ENCODE data around the gene TRPC4. TPM values are rescaled to one million over a fixed set of nuclear protein-coding genes. Genes with fewer than 3 reads are reported as not detected.

The TRPC4 gene
- total and polyA plus RNA-seq, 2 donors (not counting 3 experiments of a cell fraction or from before 2014, with no cell fraction given), result 0.04 to 0.64 TPM

DNA sequence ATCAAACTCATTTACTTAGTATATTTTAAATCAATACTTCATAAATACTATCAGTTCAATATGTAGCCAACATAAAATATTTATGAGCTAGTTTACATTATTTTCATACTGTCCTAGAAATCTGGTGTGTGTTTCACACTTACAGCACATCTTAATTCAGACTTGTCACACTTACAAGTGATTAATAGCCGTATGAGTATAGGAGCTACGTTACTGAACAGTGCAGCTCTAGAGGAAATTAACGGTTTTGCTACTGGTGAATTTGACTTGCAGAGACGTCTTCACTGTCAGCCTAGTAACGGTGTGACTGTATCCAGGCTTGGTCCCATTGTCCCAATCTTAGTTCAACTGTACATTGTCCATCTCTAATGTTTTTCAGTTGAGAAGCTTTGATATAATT is 237.3 kb downstream of the TRPC4 start:
- Histone ChIP-seq H3K79me2 (ENCODE audit: control insufficient read depth, insufficient read depth, low read length) (no peaks in the 10 kb centered on the region), H3K27ac (ENCODE audit: insufficient read depth, low read depth, low read length) (no peak overlapping the region), H3K9me3 (replicated peaks; ENCODE audit: control insufficient read depth, insufficient read depth, low read length) (no peaks in the 10 kb centered on the region), H3K4me2 (ENCODE audit: insufficient read depth, low read length) (no peak overlapping the region), H4K20me1 (replicated peaks; ENCODE audit: control insufficient read depth, extremely low read depth, insufficient read depth, low read length) (no peaks in the 10 kb centered on the region), H3K9me1 (replicated peaks; ENCODE audit: control insufficient read depth, extremely low read depth, insufficient read depth, low read length) (no peaks in the 10 kb centered on the region), H3K9ac (replicated peaks; ENCODE audit: extremely low read depth, insufficient read depth, low read length) (no peak overlapping the region), H3K4me1 (ENCODE audit: control insufficient read depth, extremely low read depth, insufficient read depth, low read length) (no peaks in the 10 kb centered on the region), H2AFZ (ENCODE audit: low read depth, low read length) (no peak overlapping the region), H3K36me3 (ENCODE audit: control insufficient read depth in 2 of 2, extremely low read depth in 1 of 2, insufficient read depth in 2 of 2, low read length in 2 of 2) (no peaks in the 10 kb centered on the region), H3K27me3 (ENCODE audit: control insufficient read depth in 2 of 2, insufficient read depth in 2 of 2, low read length in 2 of 2) (no peaks in the 10 kb centered on the region), H3K4me3 (replicated peaks in 1 of 3; ENCODE audit: insufficient read depth in 1 of 3, low read depth in 1 of 3, low read length in 3 of 3) (no peak overlapping the region)
- no TSS peak for BruUV-seq (replicated peaks)
- dilution Hi-C loops (cut with MboI; ENCODE audit: extremely low pct_ligation_motif_present, low sequenced_read_pairs) (no loop called here), intact Hi-C loops (cut with micrococcal nuclease) (no loop called here)
- CTCF ChIA-PET, result interaction anchor here (0.9 to 2.3 kb wide), 4 partner anchors 8 to 559 kb away, joined by 3 to 12 read pairs (median 6); no protein-coding TSS in a partner anchor
- POLR2A ChIA-PET, result no interaction called here
- FAIRE-seq (no peak), DNase-seq (ENCODE audit: low read depth, low spot score) (no peak)
- no peak for TF ChIP-seq JUN (IDR thresholded peaks at IDR 0.05; ENCODE audit: borderline replicate concordance, insufficient read depth, insufficient read length, low read depth)
- TF ChIP-seq MYC (IDR thresholded peaks at IDR 0.05; ENCODE audit: low read depth, low read length), result no peak
- no peak for TF ChIP-seq FOS (IDR thresholded peaks at IDR 0.05; ENCODE audit: borderline replicate concordance, insufficient read depth, low read length)

- POLR2A ChIA-PET, result no interaction called here
- FAIRE-seq, result no peak
Measured at GRCh38 chr13:37627428-37627827, 242.1 kb downstream of the TRPC4 start.

More at GRCh38 chr13:37627428-37627827, 242.1 kb downstream of the TRPC4 start:
- Histone ChIP-seq H3K9me3 (replicated peaks; ENCODE audit: control insufficient read depth, insufficient read depth, low read length) (no peaks in the 10 kb centered on the region), H3K9ac (replicated peaks; ENCODE audit: extremely low read depth, insufficient read depth, low read length) (no peak overlapping the region), H3K27me3 (ENCODE audit: control insufficient read depth in 2 of 2, insufficient read depth in 2 of 2, low read length in 2 of 2) (no peaks in the 10 kb centered on the region), H3K4me3 (replicated peaks in 1 of 3; ENCODE audit: insufficient read depth in 1 of 3, low read depth in 1 of 3, low read length in 3 of 3) (no peak overlapping the region), H3K4me1 (ENCODE audit: control insufficient read depth, extremely low read depth, insufficient read depth, low read length) (no peaks in the 10 kb centered on the region), H3K27ac (ENCODE audit: insufficient read depth, low read depth, low read length) (no peak overlapping the region), H3K9me1 (replicated peaks; ENCODE audit: control insufficient read depth, extremely low read depth, insufficient read depth, low read length) (no peaks in the 10 kb centered on the region), H3K36me3 (ENCODE audit: control insufficient read depth in 2 of 2, extremely low read depth in 1 of 2, insufficient read depth in 2 of 2, low read length in 2 of 2) (no peaks in the 10 kb centered on the region), H2AFZ (ENCODE audit: low read depth, low read length) (no peak overlapping the region), H3K79me2 (ENCODE audit: control insufficient read depth, insufficient read depth, low read length) (no peaks in the 10 kb centered on the region), H4K20me1 (replicated peaks; ENCODE audit: control insufficient read depth, extremely low read depth, insufficient read depth, low read length) (no peaks in the 10 kb centered on the region), H3K4me2 (ENCODE audit: insufficient read depth, low read length) (no peak overlapping the region)
- intact Hi-C loops (cut with micrococcal nuclease) (no loop called here), dilution Hi-C loops (cut with MboI; ENCODE audit: extremely low pct_ligation_motif_present, low sequenced_read_pairs) (no loop called here)
- BruUV-seq (replicated peaks), result no TSS peak
- TF ChIP-seq, protein P1, sequence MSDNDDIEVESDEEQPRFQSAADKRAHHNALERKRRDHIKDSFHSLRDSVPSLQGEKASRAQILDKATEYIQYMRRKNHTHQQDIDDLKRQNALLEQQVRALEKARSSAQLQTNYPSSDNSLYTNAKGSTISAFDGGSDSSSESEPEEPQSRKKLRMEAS (IDR thresholded peaks at IDR 0.05; ENCODE audit: insufficient read depth, insufficient read length), result no peak
- no peak for TF ChIP-seq FOS (IDR thresholded peaks at IDR 0.05; ENCODE audit: borderline replicate concordance, insufficient read depth, low read length)
- no peak for TF ChIP-seq CTCF (IDR thresholded peaks at IDR 0.05; ENCODE audit: extremely low read depth in 1 of 2, insufficient read depth in 1 of 2, low read depth in 1 of 2, low read length in 2 of 2)
- TF ChIP-seq POLR2AphosphoS5 (IDR thresholded peaks at IDR 0.05; ENCODE audit: insufficient read depth, low read depth, low read length), result no peak
- TF ChIP-seq JUN (IDR thresholded peaks at IDR 0.05; ENCODE audit: borderline replicate concordance, insufficient read depth, insufficient read length, low read depth), result no peak
- TF ChIP-seq POLR2A (IDR thresholded peaks at IDR 0.05; ENCODE audit: low read depth, low read length), result no peak
- TF ChIP-seq MYC (IDR thresholded peaks at IDR 0.05; ENCODE audit: low read depth, low read length), result no peak
- no peak for TF ChIP-seq GATA2 (IDR thresholded peaks at IDR 0.05; ENCODE audit: insufficient read depth, insufficient read length, low read depth, low read length)
- CTCF ChIA-PET, result no interaction called here
- DNase-seq (ENCODE audit: low read depth, low spot score), result no peak

All from endothelial cell of umbilical vein (primary cell).